Stimulated activated CD8-positive, alpha-beta memory T cell treated with anti-CD3 and anti-CD28 coated beads, Interleukin-7, amount 100 ng/mL, for 1 hour (primary cell): ENCODE measurements around the gene HHEX.

Experiments
- DNase-seq, 2 donors: peaks; one replicate each; pipeline ENCODE4 v3.0.0-alpha.2; 2020; ENCODE audit warnings: low read depth in 2 of 2

The HHEX gene

GRCh38 chr10:92692697-92693533, 3.2 kb downstream of the HHEX start:
- DNase-seq = no peak

GRCh38 chr10:92693534-92693893, 3.8 kb downstream of the HHEX start:
- DNase-seq = no peak

- no peak for DNase-seq
These were observed 6.2 kb downstream of the HHEX start for GRCh38 chr10:92695679-92696605.

- no peak for DNase-seq
These were observed 7.0 kb downstream of the HHEX start for GRCh38 chr10:92696606-92697383.

- DNase-seq = no peak
These were observed 8.1 kb downstream of the HHEX start for GRCh38 chr10:92697663-92698511.

- no peak for DNase-seq
These were observed 9.4 kb downstream of the HHEX start for GRCh38 chr10:92699193-92699517.

- no peak for DNase-seq
These were observed 10.0 kb downstream of the HHEX start for GRCh38 chr10:92699518-92700381.

- no peak for DNase-seq
These were observed 12.7 kb downstream of the HHEX start for GRCh38 chr10:92702301-92702916.

GRCh38 chr10:92712016-92712889, 22.5 kb downstream of the HHEX start:
- no peak for DNase-seq

GRCh38 chr10:92714152-92714845, 24.5 kb downstream of the HHEX start:
- no peak for DNase-seq

GRCh38 chr10:92714872-92715271, 25.1 kb downstream of the HHEX start:
- DNase-seq = no peak

- no peak for DNase-seq
These were observed 30.5 kb downstream of the HHEX start for GRCh38 chr10:92719991-92720830.

GRCh38 chr10:92720831-92721165, 31.0 kb downstream of the HHEX start:
- no peak for DNase-seq

GRCh38 chr10:92722349-92722748, 32.6 kb downstream of the HHEX start:
- no peak for DNase-seq

- no peak for DNase-seq
These were observed 37.4 kb downstream of the HHEX start for GRCh38 chr10:92727141-92727540.

GRCh38 chr10:92727550-92727949, 37.8 kb downstream of the HHEX start:
- no peak for DNase-seq

- DNase-seq = no peak
These were observed 40.1 kb downstream of the HHEX start for GRCh38 chr10:92729886-92730285.
